Adipocyte (in vitro differentiated cells): ENCODE results near the gene OCA2.

Experiments
- DNase-seq: peaks from one replicate; pipeline ENCODE4 v3.0.0-alpha.2; 2015; ENCODE audit warnings: low read depth
- H3K27me3 ChIP-seq: replicated peaks from 2 replicates; pipeline ENCODE4 v1.7.0; 2013; ENCODE audit warnings: mild to moderate bottlenecking, low read length, moderate library complexity; ENCODE audit not compliant: control insufficient read depth, insufficient read depth
- H3K36me3 ChIP-seq: 2 replicates; pipeline ENCODE4 v1.7.0; 2013; ENCODE audit warnings: low read length, mild to moderate bottlenecking, moderate library complexity; ENCODE audit not compliant: control insufficient read depth, insufficient read depth, severe bottlenecking
- H3K4me1 ChIP-seq: 2 replicates; pipeline ENCODE4 v1.7.0; 2013; ENCODE audit warnings: mild to moderate bottlenecking, low read length, moderate library complexity; ENCODE audit not compliant: control insufficient read depth, insufficient read depth
- H3K4me3 ChIP-seq: 2 replicates; pipeline ENCODE4 v1.7.0; 2013; ENCODE audit warnings: mild to moderate bottlenecking, low read length, moderate library complexity
- H3K9ac ChIP-seq: 2 replicates; pipeline ENCODE4 v1.7.0; 2013; ENCODE audit warnings: mild to moderate bottlenecking, low read length, moderate library complexity
- H3K9me3 ChIP-seq: 2 replicates; pipeline ENCODE4 v1.7.0; 2013; ENCODE audit warnings: mild to moderate bottlenecking, low read length, moderate library complexity; ENCODE audit not compliant: control insufficient read depth

Gene OCA2

GRCh38 chr15:27903405-27903804, 195.7 kb downstream of the OCA2 start:
- no peak for DNase-seq
- no peak overlapping the region for H3K4me3 ChIP-seq
- H3K9me3 ChIP-seq = peaks cover 17% of the 10 kb centered on the region
- H3K9ac ChIP-seq = no peak overlapping the region
- H3K27me3 ChIP-seq = no peaks in the 10 kb centered on the region
- H3K4me1 ChIP-seq = no peaks in the 10 kb centered on the region
- H3K36me3 ChIP-seq = no peaks in the 10 kb centered on the region

- Histone ChIP-seq H3K4me1 (no peaks in the 10 kb centered on the region), H3K4me3 (no peak overlapping the region), H3K9me3 (peaks cover 14% of the 10 kb centered on the region), H3K36me3 (no peaks in the 10 kb centered on the region), H3K27me3 (no peaks in the 10 kb centered on the region), H3K9ac (no peak overlapping the region)
- no peak for DNase-seq
These were observed 196.3 kb downstream of the OCA2 start for GRCh38 chr15:27902680-27903385.

- Histone ChIP-seq H3K27me3 (no peaks in the 10 kb centered on the region), H3K4me3 (no peak overlapping the region), H3K36me3 (no peaks in the 10 kb centered on the region), H3K9ac (no peak overlapping the region), H3K4me1 (no peaks in the 10 kb centered on the region), H3K9me3 (peaks cover 6% of the 10 kb centered on the region)
- DNase-seq = no peak
These were observed 199.4 kb downstream of the OCA2 start for GRCh38 chr15:27899583-27900285.

GRCh38 chr15:27897481-27897880, 201.6 kb downstream of the OCA2 start:
- H3K27me3 ChIP-seq = no peaks in the 10 kb centered on the region
- DNase-seq = no peak
- H3K36me3 ChIP-seq = no peaks in the 10 kb centered on the region
- H3K9ac ChIP-seq = no peak overlapping the region
- H3K9me3 ChIP-seq = peaks cover 14% of the 10 kb centered on the region
- no peaks in the 10 kb centered on the region for H3K4me1 ChIP-seq
- no peak overlapping the region for H3K4me3 ChIP-seq

- H3K9me3 ChIP-seq = peaks cover 20% of the 10 kb centered on the region
- H3K9ac ChIP-seq = no peak overlapping the region
- no peak overlapping the region for H3K4me3 ChIP-seq
- no peaks in the 10 kb centered on the region for H3K27me3 ChIP-seq
- H3K4me1 ChIP-seq = no peaks in the 10 kb centered on the region
- H3K36me3 ChIP-seq = no peaks in the 10 kb centered on the region
- no peak for DNase-seq
These were observed 204.5 kb downstream of the OCA2 start for GRCh38 chr15:27894645-27895044.

GRCh38 chr15:27889258-27889657, 209.9 kb downstream of the OCA2 start:
- Histone ChIP-seq H3K27me3 (no peaks in the 10 kb centered on the region), H3K4me1 (no peaks in the 10 kb centered on the region), H3K36me3 (no peaks in the 10 kb centered on the region), H3K4me3 (no peak overlapping the region), H3K9ac (no peak overlapping the region), H3K9me3 (peaks cover 23% of the 10 kb centered on the region)
- DNase-seq = no peak

- Histone ChIP-seq H3K27me3 (no peaks in the 10 kb centered on the region), H3K9ac (no peak overlapping the region), H3K9me3 (peaks cover 20% of the 10 kb centered on the region), H3K4me1 (no peaks in the 10 kb centered on the region), H3K4me3 (no peak overlapping the region), H3K36me3 (no peaks in the 10 kb centered on the region)
- DNase-seq = no peak
These were observed 213.9 kb downstream of the OCA2 start for GRCh38 chr15:27885201-27885600.

- H3K27me3 ChIP-seq = no peaks in the 10 kb centered on the region
- H3K9ac ChIP-seq = no peak overlapping the region
- no peaks in the 10 kb centered on the region for H3K36me3 ChIP-seq
- DNase-seq = no peak
- no peak overlapping the region for H3K4me3 ChIP-seq
- no peaks in the 10 kb centered on the region for H3K4me1 ChIP-seq
- H3K9me3 ChIP-seq = peaks cover 17% of the 10 kb centered on the region
These were observed 214.4 kb downstream of the OCA2 start for GRCh38 chr15:27884726-27885125.

- no peaks in the 10 kb centered on the region for H3K27me3 ChIP-seq
- DNase-seq = no peak
- no peak overlapping the region for H3K9ac ChIP-seq
- H3K36me3 ChIP-seq = no peaks in the 10 kb centered on the region
- H3K4me3 ChIP-seq = no peak overlapping the region
- no peaks in the 10 kb centered on the region for H3K4me1 ChIP-seq
- peaks cover 3% of the 10 kb centered on the region for H3K9me3 ChIP-seq
These were observed 220.3 kb downstream of the OCA2 start for GRCh38 chr15:27878841-27879240.

GRCh38 chr15:27873828-27874227, 225.3 kb downstream of the OCA2 start:
- Histone ChIP-seq H3K9ac (no peak overlapping the region), H3K4me1 (no peaks in the 10 kb centered on the region), H3K9me3 (no peaks in the 10 kb centered on the region), H3K4me3 (no peak overlapping the region), H3K27me3 (peaks cover 4% of the 10 kb centered on the region), H3K36me3 (no peaks in the 10 kb centered on the region)
- DNase-seq = no peak

GRCh38 chr15:27873039-27873438, 226.1 kb downstream of the OCA2 start:
- no peak for DNase-seq
- H3K4me3 ChIP-seq = no peak overlapping the region
- H3K36me3 ChIP-seq = no peaks in the 10 kb centered on the region
- H3K9ac ChIP-seq = no peak overlapping the region
- H3K4me1 ChIP-seq = no peaks in the 10 kb centered on the region
- no peaks in the 10 kb centered on the region for H3K9me3 ChIP-seq
- H3K27me3 ChIP-seq = peaks cover 4% of the 10 kb centered on the region
